ENCODE measurements around the gene MAST4.

DNA sequence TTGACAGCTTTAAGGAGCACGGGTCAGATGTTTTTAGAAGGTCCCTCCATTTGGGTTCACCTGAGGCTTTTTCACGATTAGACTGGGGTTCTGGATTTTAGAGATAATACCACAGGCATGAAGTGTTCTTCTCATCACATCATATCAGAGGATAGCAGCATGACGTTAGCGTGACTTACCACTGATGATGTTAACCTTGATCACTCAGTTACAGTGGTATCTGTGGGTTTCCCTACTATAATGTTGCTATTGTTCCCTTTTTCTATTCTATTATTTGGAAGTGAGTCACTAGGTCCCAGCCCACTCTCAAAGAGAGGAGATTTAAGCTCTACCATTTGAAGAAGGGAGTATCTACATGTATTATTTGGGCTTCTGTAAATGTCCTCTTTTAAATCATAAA lies 300.0 kb downstream of the MAST4 start:
- TF ChIP-seq EZH2 (IDR thresholded peaks at IDR 0.05) (no peak), FOXP2 (optimal IDR thresholded peaks at IDR 0.05; ENCODE audit: control extremely low read depth, extremely low read length, insufficient read depth) (no peak), POLR2AphosphoS5 (IDR thresholded peaks at IDR 0.05; ENCODE audit: borderline replicate concordance, low read depth, low read length) (no peak)

Measured in SK-N-MC (cell line).